ENCODE data around the gene FHL3. TPM values are rescaled to one million over a fixed set of nuclear protein-coding genes. Genes with fewer than 3 reads are reported as not detected.
A peak's percentile ranks its signal among the peaks of the same experiment; 100 is the strongest.

FHL3 gene
- total and polyA plus RNA-seq, 2 experiments from 2014 or later = 28.3 to 49.0 TPM

- no peak for DNase-seq (ENCODE audit: low spot score)
- H4K20me1 ChIP-seq (replicated peaks; ENCODE audit: insufficient read depth) = 0 out of 2 replicates have a peak, but pooled peaks cover 7% of the 10 kb centered on the region
- no peaks in the 10 kb centered on the region for H3K36me3 ChIP-seq (ENCODE audit: insufficient read depth)
- peaks cover 36% of the 10 kb centered on the region for H3K4me1 ChIP-seq (ENCODE audit: insufficient read depth)
- H3K4me3 Mint-ChIP-seq = peak overlapping the region; percentile 65
- peaks cover 43% of the 10 kb centered on the region for H3K4me1 Mint-ChIP-seq
- H3K36me3 Mint-ChIP-seq (ENCODE audit: low read depth) = no peaks in the 10 kb centered on the region; the same call in 2 of the 3 replicates
- peak overlapping the region; percentile 58 for H3K4me3 ChIP-seq
- no peaks in the 10 kb centered on the region for H3K9me2 ChIP-seq (ENCODE audit: insufficient read depth)
- H3K27me3 Mint-ChIP-seq (ENCODE audit: insufficient read depth, low read depth, poor library complexity) = peaks cover 23% of the 10 kb centered on the region
- no peak overlapping the region for H3K27ac Mint-ChIP-seq
- ATAC-seq = no peak
- no peak overlapping the region for H3K27ac ChIP-seq (ENCODE audit: low read depth)
- peak overlapping the region; percentile 69; the same call in 1 of the 2 replicates for H2AFZ ChIP-seq
- peaks cover 35% of the 10 kb centered on the region for H3K79me2 ChIP-seq (replicated peaks; ENCODE audit: insufficient read depth)
- no peaks in the 10 kb centered on the region for H3K9me3 Mint-ChIP-seq
- no peaks in the 10 kb centered on the region for H3K27me3 ChIP-seq (ENCODE audit: insufficient read depth)
- peaks cover 12% of the 10 kb centered on the region; the same call in 1 of the 2 replicates for H3F3A ChIP-seq (replicated peaks; ENCODE audit: low read depth)
- peak overlapping the region; percentile 83 for H3K4me2 ChIP-seq
- TF ChIP-seq EZH2 (IDR thresholded peaks at IDR 0.05; ENCODE audit: low read depth, unreplicated experiment) (no peak), EZH2phosphoT487 (IDR thresholded peaks at IDR 0.05; ENCODE audit: unreplicated experiment) (no peak), CREB1 (CRISPR knock-in tag; IDR thresholded peaks at IDR 0.05; ENCODE audit: low read depth) (no peak), POLR2AphosphoS5 (IDR thresholded peaks at IDR 0.05; ENCODE audit: low read depth) (no peak), NANOG (IDR thresholded peaks at IDR 0.05; ENCODE audit: borderline replicate concordance) (no peak), ZNF114 (CRISPR knock-in tag; IDR thresholded peaks at IDR 0.05) (no peak), ETS1 (IDR thresholded peaks at IDR 0.05) (no peak), ZNF462 (CRISPR knock-in tag; IDR thresholded peaks at IDR 0.05) (no peak), JUNB (IDR thresholded peaks at IDR 0.05; ENCODE audit: unreplicated experiment) (no peak), CTCF (conservative IDR thresholded peaks at IDR 0.05; ENCODE audit: low read depth in 2 of 2) (no peak), ZNF331 (CRISPR knock-in tag; IDR thresholded peaks at IDR 0.05; ENCODE audit: low read depth) (no peak), REST (IDR thresholded peaks at IDR 0.05; ENCODE audit: unreplicated experiment) (no peak), STAT1 (IDR thresholded peaks at IDR 0.05; ENCODE audit: unreplicated experiment) (no peak)
These were observed 904 bp upstream of the FHL3 start for GRCh38 chr1:38006008-38006828.

All from GM23338 (cell line).